Trophoblast cell (in vitro differentiated cells and primary cell): ENCODE data around the gene TSHZ2.

Experiments used
- DNase-seq, 2 donors: peaks; one replicate each; pipeline ENCODE4 v3.0.0-alpha.2; 2016
- H2AFZ ChIP-seq: 2 replicates; pipeline ENCODE4 v1.6.1; 2013; ENCODE audit warnings: low read length, moderate library complexity, mild to moderate bottlenecking; ENCODE audit not compliant: insufficient read depth, poor library complexity
- H2AK5ac ChIP-seq: 2 replicates; pipeline ENCODE4 v1.6.1; 2013; ENCODE audit warnings: mild to moderate bottlenecking, low read length
- H2BK120ac ChIP-seq: 2 replicates; pipeline ENCODE4 v1.6.1; 2013; ENCODE audit warnings: low read length, mild to moderate bottlenecking, moderate library complexity; ENCODE audit not compliant: insufficient read depth, poor library complexity
- H2BK12ac ChIP-seq: 2 replicates; pipeline ENCODE4 v1.6.1; 2013; ENCODE audit warnings: mild to moderate bottlenecking, low read length, moderate library complexity
- H2BK5ac ChIP-seq: 2 replicates; pipeline ENCODE4 v1.6.1; 2013; ENCODE audit warnings: low read length, low read depth, moderate library complexity, mild to moderate bottlenecking; ENCODE audit not compliant: poor library complexity
- H3K14ac ChIP-seq: 2 replicates; pipeline ENCODE4 v1.6.1; 2013; ENCODE audit warnings: mild to moderate bottlenecking, low read length
- H3K18ac ChIP-seq: 2 replicates; pipeline ENCODE4 v1.6.1; 2013; ENCODE audit warnings: mild to moderate bottlenecking, low read length
- H3K23ac ChIP-seq: 2 replicates; pipeline ENCODE4 v1.6.1; 2013; ENCODE audit warnings: low read length
- H3K27ac ChIP-seq: 2 replicates; pipeline ENCODE4 v1.5.1; 2013; ENCODE audit warnings: low read depth, mild to moderate bottlenecking, inconsistent platforms, low read length, moderate library complexity
- H3K27me3 ChIP-seq: 2 replicates; pipeline ENCODE4 v1.6.1; 2013; ENCODE audit warnings: inconsistent platforms, mild to moderate bottlenecking, low read length, moderate library complexity; ENCODE audit not compliant: insufficient read depth
- H3K36me3 ChIP-seq, 2 experiments: 1 replicate in 1 of 2; 2 replicates in 1 of 2; pipeline ENCODE4 v1.6.1; 2013; ENCODE audit warnings: low read length in 2 of 2, mild to moderate bottlenecking in 2 of 2, moderate library complexity in 1 of 2; ENCODE audit not compliant: insufficient read depth in 2 of 2, control insufficient read depth in 1 of 2
- H3K4ac ChIP-seq: 2 replicates; pipeline ENCODE4 v1.6.1; 2013; ENCODE audit warnings: low read depth, mild to moderate bottlenecking, low read length, moderate library complexity
- H3K4me1 ChIP-seq, 2 experiments: 1 replicate in 1 of 2; 2 replicates in 1 of 2; pipeline ENCODE4 v1.6.1; 2013; ENCODE audit warnings: low read length in 2 of 2, mild to moderate bottlenecking in 2 of 2, moderate library complexity in 1 of 2; ENCODE audit not compliant: insufficient read depth in 2 of 2, control insufficient read depth in 1 of 2
- H3K4me2 ChIP-seq: 2 replicates; pipeline ENCODE4 v1.6.1; 2013; ENCODE audit warnings: inconsistent platforms, mild to moderate bottlenecking, low read length, moderate library complexity
- H3K4me3 ChIP-seq: 2 replicates; pipeline ENCODE4 v1.5.1; 2013; ENCODE audit warnings: mild to moderate bottlenecking, low read depth, low read length, inconsistent platforms
- H3K79me1 ChIP-seq: one replicate; pipeline ENCODE4 v1.6.1; 2013; ENCODE audit warnings: low read length
- H3K79me2 ChIP-seq: 2 replicates; pipeline ENCODE4 v1.6.1; 2013; ENCODE audit warnings: low read length, mild to moderate bottlenecking; ENCODE audit not compliant: control insufficient read depth, insufficient read depth, poor library complexity
- H3K9ac ChIP-seq: 2 replicates; pipeline ENCODE4 v1.6.1; 2013; ENCODE audit warnings: mild to moderate bottlenecking, low read length
- H3K9me3 ChIP-seq: 2 replicates; pipeline ENCODE4 v1.6.1; 2013; ENCODE audit warnings: low read depth, mild to moderate bottlenecking, control low read depth, inconsistent platforms, low read length; ENCODE audit not compliant: insufficient read depth
- H4K12ac ChIP-seq: 2 replicates; pipeline ENCODE4 v1.6.1; 2013; ENCODE audit warnings: low read depth, mild to moderate bottlenecking, low read length, moderate library complexity
- H4K8ac ChIP-seq: 2 replicates; pipeline ENCODE4 v1.6.1; 2013; ENCODE audit warnings: low read depth, mild to moderate bottlenecking, low read length, moderate library complexity
- H4K91ac ChIP-seq: one replicate; pipeline ENCODE4 v1.6.1; 2013; ENCODE audit warnings: low read depth, mild to moderate bottlenecking, low read length, moderate library complexity
- WGBS: extraction: QIAGEN DNeasy Blood & Tissue Kit; methylation state at CpG from one replicate; pipeline ENCODE4 v1.1.7; 2013; ENCODE audit warnings: missing lambda C conversion rate; ENCODE audit not compliant: insufficient read length, insufficient coverage; ENCODE audit errors: extremely low coverage; 5-methylcytosine and 5-hydroxymethylcytosine counted together

The TSHZ2 gene

GRCh38 chr20:52992632-52993031, 20.5 kb downstream of the TSHZ2 start:
- no peaks in the 10 kb centered on the region for H3K79me1 ChIP-seq
- no peak overlapping the region for H3K27ac ChIP-seq

GRCh38 chr20:52993076-52993475, 20.9 kb downstream of the TSHZ2 start:
- no peaks in the 10 kb centered on the region for H3K9me3 ChIP-seq
- H2BK120ac ChIP-seq: no peak overlapping the region
- H3K4me1 ChIP-seq: no peaks in the 10 kb centered on the region
- no peak overlapping the region for H3K14ac ChIP-seq
- H4K8ac ChIP-seq: no peak overlapping the region
- H2BK5ac ChIP-seq: no peak overlapping the region
- no peak overlapping the region for H2AFZ ChIP-seq
- H4K12ac ChIP-seq: no peak overlapping the region
- no peak overlapping the region for H3K27ac ChIP-seq
- no peak overlapping the region for H3K18ac ChIP-seq
- H3K4me3 ChIP-seq: no peak overlapping the region
- no peak overlapping the region for H2AK5ac ChIP-seq
- no peaks in the 10 kb centered on the region for H3K27me3 ChIP-seq
- no peak for DNase-seq
- no peak overlapping the region for H3K9ac ChIP-seq
- no CpG with 5 or more reads among the region's 3 CpGs for WGBS
- no peaks in the 10 kb centered on the region for H3K79me2 ChIP-seq
- H3K36me3 ChIP-seq: no peaks in the 10 kb centered on the region
- no peak overlapping the region for H2BK12ac ChIP-seq
- no peak overlapping the region for H3K4me2 ChIP-seq
- no peaks in the 10 kb centered on the region for H3K79me1 ChIP-seq
- H3K4ac ChIP-seq: no peak overlapping the region
- no peak overlapping the region for H4K91ac ChIP-seq
- no peak overlapping the region for H3K23ac ChIP-seq

More at GRCh38 chr20:52992632-52993031, 20.5 kb downstream of the TSHZ2 start:
- Histone ChIP-seq H3K14ac (no peak overlapping the region), H3K4me3 (no peak overlapping the region), H3K18ac (no peak overlapping the region), H3K9me3 (no peaks in the 10 kb centered on the region), H3K4me1 (no peaks in the 10 kb centered on the region), H2AK5ac (no peak overlapping the region), H2BK120ac (no peak overlapping the region), H2AFZ (no peak overlapping the region), H4K91ac (no peak overlapping the region), H3K4me2 (no peak overlapping the region), H3K9ac (no peak overlapping the region), H3K36me3 (no peaks in the 10 kb centered on the region), H3K23ac (no peak overlapping the region), H2BK5ac (no peak overlapping the region), H3K4ac (no peak overlapping the region), H4K12ac (no peak overlapping the region), H2BK12ac (no peak overlapping the region), H3K27me3 (no peaks in the 10 kb centered on the region), H4K8ac (no peak overlapping the region), H3K79me2 (no peaks in the 10 kb centered on the region)
- no CpG with 5 or more reads among the region's 1 CpG for WGBS
- peak in 1 of 2 donors; percentile 7 for DNase-seq

- DNase-seq: no peak
- H3K79me2 ChIP-seq: no peaks in the 10 kb centered on the region
- H3K18ac ChIP-seq: no peak overlapping the region
- WGBS: 100% methylated on average over 2 of the region's 10 CpGs
- H4K12ac ChIP-seq: no peak overlapping the region
- H3K9ac ChIP-seq: no peak overlapping the region
- no peaks in the 10 kb centered on the region for H3K4me1 ChIP-seq
- H2BK5ac ChIP-seq: no peak overlapping the region
- H3K36me3 ChIP-seq: no peaks in the 10 kb centered on the region
- H3K27ac ChIP-seq: no peak overlapping the region
- no peak overlapping the region for H2BK120ac ChIP-seq
- no peak overlapping the region for H2BK12ac ChIP-seq
- no peak overlapping the region for H3K4ac ChIP-seq
- H4K91ac ChIP-seq: no peak overlapping the region
- no peaks in the 10 kb centered on the region for H3K79me1 ChIP-seq
- H3K27me3 ChIP-seq: no peaks in the 10 kb centered on the region
- no peak overlapping the region for H2AFZ ChIP-seq
- no peak overlapping the region for H3K14ac ChIP-seq
- H3K9me3 ChIP-seq: no peaks in the 10 kb centered on the region
- H2AK5ac ChIP-seq: no peak overlapping the region
- no peak overlapping the region for H3K4me3 ChIP-seq
- no peak overlapping the region for H3K23ac ChIP-seq
- no peak overlapping the region for H3K4me2 ChIP-seq
- no peak overlapping the region for H4K8ac ChIP-seq
These were observed 22.2 kb downstream of the TSHZ2 start for GRCh38 chr20:52994184-52994970.

- Histone ChIP-seq H2AFZ (no peak overlapping the region), H3K27ac (no peak overlapping the region), H3K4me2 (no peak overlapping the region), H3K14ac (no peak overlapping the region), H4K8ac (no peak overlapping the region), H3K27me3 (no peaks in the 10 kb centered on the region), H3K79me1 (no peaks in the 10 kb centered on the region), H3K4me3 (no peak overlapping the region), H3K4me1 (no peaks in the 10 kb centered on the region), H3K18ac (no peak overlapping the region), H4K91ac (no peak overlapping the region), H2AK5ac (no peak overlapping the region), H2BK120ac (no peak overlapping the region), H3K23ac (no peak overlapping the region), H3K36me3 (no peaks in the 10 kb centered on the region), H3K9me3 (no peaks in the 10 kb centered on the region), H4K12ac (no peak overlapping the region), H3K4ac (no peak overlapping the region), H2BK5ac (no peak overlapping the region), H2BK12ac (no peak overlapping the region), H3K79me2 (no peaks in the 10 kb centered on the region), H3K9ac (no peak overlapping the region)
- whole genome bisulfite sequencing: no CpG with 5 or more reads among the region's 1 CpG
- DNase-seq: no peak
These were observed 24.0 kb downstream of the TSHZ2 start for GRCh38 chr20:52996130-52996529.
